Naive B cell (primary cell): ENCODE data around the gene MCTP2. TPM values are rescaled to one million over a fixed set of nuclear protein-coding genes. Genes with fewer than 3 reads are reported as not detected.
"Not testable (repeated sequence)": the region's sequence is repeated elsewhere in the genome, so short reads cannot be mapped to it uniquely, and the experiment has no call there.

Experiments used
- ATAC-seq, 2 donors: fragments of 150-1000 bp; cut with Tn5 transposase; 2 replicates each; pipeline ENCODE4 v1.10.0; 2021; ENCODE audit warnings: low read depth in 2 of 2, mild to moderate bottlenecking in 2 of 2, moderate library complexity in 2 of 2
- DNase-seq: peaks from one replicate; pipeline ENCODE4 v3.0.0; 2022
- H3K27ac Mint-ChIP-seq, 6 donors: one replicate each; pipeline ENCODE4 v1.8.0; 2020 to 2022; ENCODE audit warnings: mild to moderate bottlenecking in 6 of 6, mixed read lengths in 6 of 6, moderate library complexity in 5 of 6, inconsistent platforms in 2 of 6
- H3K27me3 Mint-ChIP-seq, 3 donors: one replicate each; pipeline ENCODE4 v1.8.0; 2021 to 2022; ENCODE audit warnings: mixed read lengths in 3 of 3, mild to moderate bottlenecking in 1 of 3
- H3K36me3 Mint-ChIP-seq, 2 donors: one replicate each; pipeline ENCODE4 v1.8.0; 2020 to 2022; ENCODE audit warnings: mixed read lengths in 2 of 2, inconsistent platforms in 1 of 2, mild to moderate bottlenecking in 1 of 2
- H3K4me1 Mint-ChIP-seq, 3 donors: one replicate each; pipeline ENCODE4 v1.8.0; 2020 to 2022; ENCODE audit warnings: mixed read lengths in 3 of 3, inconsistent platforms in 1 of 3, mild to moderate bottlenecking in 1 of 3, moderate library complexity in 1 of 3
- H3K4me3 Mint-ChIP-seq, 8 donors: one replicate each; pipeline ENCODE4 v1.8.0; 2020 to 2022; ENCODE audit warnings: mild to moderate bottlenecking in 8 of 8, mixed read lengths in 8 of 8, moderate library complexity in 8 of 8, inconsistent platforms in 2 of 8
- H3K9me3 Mint-ChIP-seq, 7 donors: one replicate each; pipeline ENCODE4 v1.8.0; 2020 to 2022; ENCODE audit warnings: mixed read lengths in 7 of 7, mild to moderate bottlenecking in 5 of 7, inconsistent platforms in 2 of 7, moderate library complexity in 1 of 7
- polyA plus RNA-seq, 6 donors: library from polyadenylated mRNA; unstranded; fragments of 300-500 nt; fragmentation: Illumina TruSeq; gene quantifications; one replicate each; pipeline ENCODE4 v1.2.3, GENCODE V29; 2021; ENCODE audit warnings: low read depth in 6 of 6

Gene MCTP2
- polyA plus RNA-seq, 6 donors from 2014 or later = 12.7 to 30.5 (median 17.5) TPM

GRCh38 chr15:94493586-94493985 lies 262.2 kb downstream of the MCTP2 start:
- Mint-ChIP-seq H3K9me3 (peaks cover 0 to 10% (median 3%) of the 10 kb centered on the region in 7 donors), H3K27me3 (peaks cover 13 to 15% (median 14%) of the 10 kb centered on the region in 3 donors)
- not testable (repeated sequence) for H3K4me3 Mint-ChIP-seq, H3K27ac Mint-ChIP-seq, H3K4me1 Mint-ChIP-seq, DNase-seq, ATAC-seq, H3K36me3 Mint-ChIP-seq

- Mint-ChIP-seq H3K27me3 (peaks cover 13 to 22% (median 14%) of the 10 kb centered on the region in 3 donors), H3K9me3 (peaks cover 2 to 13% (median 6%) of the 10 kb centered on the region in 7 donors), H3K36me3 (peaks cover 1 to 8% of the 10 kb centered on the region in 2 donors), H3K27ac (no peak overlapping the region), H3K4me3 (no peak overlapping the region), H3K4me1 (peaks cover 0 to 3% (median 0%) of the 10 kb centered on the region in 3 donors)
- ATAC-seq (no peak), DNase-seq (no peak)
These were observed 263.4 kb downstream of the MCTP2 start for GRCh38 chr15:94494732-94495131.

- ATAC-seq (no peak), DNase-seq (no peak)
- Mint-ChIP-seq H3K36me3 (peaks cover 16 to 18% of the 10 kb centered on the region in 2 donors), H3K4me3 (no peak overlapping the region), H3K27ac (no peak overlapping the region), H3K27me3 (peaks cover 8 to 57% (median 34%) of the 10 kb centered on the region in 3 donors), H3K4me1 (no peaks in the 10 kb centered on the region), H3K9me3 (peaks cover 5 to 59% (median 25%) of the 10 kb centered on the region in 7 donors)
These were observed 271.9 kb downstream of the MCTP2 start for GRCh38 chr15:94503293-94503692.

GRCh38 chr15:94509259-94509658 lies 277.9 kb downstream of the MCTP2 start:
- peaks cover 10 to 28% (median 26%) of the 10 kb centered on the region in 3 donors for H3K27me3 Mint-ChIP-seq

GRCh38 chr15:94522125-94522524 lies 290.8 kb downstream of the MCTP2 start:
- peaks cover 8 to 32% (median 8%) of the 10 kb centered on the region in 3 donors for H3K27me3 Mint-ChIP-seq
- H3K4me1 Mint-ChIP-seq = peaks cover 0 to 4% (median 0%) of the 10 kb centered on the region in 3 donors
- DNase-seq = no peak
- H3K4me3 Mint-ChIP-seq = no peak overlapping the region
- peaks cover 0 to 5% (median 0%) of the 10 kb centered on the region in 7 donors for H3K9me3 Mint-ChIP-seq
- H3K36me3 Mint-ChIP-seq = no peaks in the 10 kb centered on the region
- ATAC-seq = no peak
- no peak overlapping the region for H3K27ac Mint-ChIP-seq

More at GRCh38 chr15:94509259-94509658, 277.9 kb downstream of the MCTP2 start:
- Mint-ChIP-seq H3K9me3 (peaks cover 7 to 42% (median 16%) of the 10 kb centered on the region in 7 donors), H3K4me3 (no peak overlapping the region), H3K36me3 (peaks cover 10 to 18% of the 10 kb centered on the region in 2 donors), H3K4me1 (no peaks in the 10 kb centered on the region), H3K27ac (no peak overlapping the region)
- ATAC-seq = no peak
- no peak for DNase-seq

GRCh38 chr15:94523873-94524272 lies 292.5 kb downstream of the MCTP2 start:
- H3K36me3 Mint-ChIP-seq = no peaks in the 10 kb centered on the region
- peaks cover 0 to 42% (median 17%) of the 10 kb centered on the region in 3 donors for H3K27me3 Mint-ChIP-seq
- H3K27ac Mint-ChIP-seq = no peak overlapping the region
- peaks cover 0 to 4% (median 0%) of the 10 kb centered on the region in 3 donors for H3K4me1 Mint-ChIP-seq
- peaks cover 0 to 5% (median 0%) of the 10 kb centered on the region in 7 donors for H3K9me3 Mint-ChIP-seq
- H3K4me3 Mint-ChIP-seq = no peak overlapping the region
- DNase-seq = no peak
- ATAC-seq = no peak

GRCh38 chr15:94524565-94524964 lies 293.2 kb downstream of the MCTP2 start:
- no peak for ATAC-seq
- H3K4me3 Mint-ChIP-seq = no peak overlapping the region
- peaks cover 0 to 38% (median 14%) of the 10 kb centered on the region in 3 donors for H3K27me3 Mint-ChIP-seq
- H3K36me3 Mint-ChIP-seq = no peaks in the 10 kb centered on the region
- H3K4me1 Mint-ChIP-seq = peaks cover 0 to 4% (median 0%) of the 10 kb centered on the region in 3 donors
- no peak for DNase-seq
- peaks cover 0 to 5% (median 0%) of the 10 kb centered on the region in 7 donors for H3K9me3 Mint-ChIP-seq
- no peak overlapping the region for H3K27ac Mint-ChIP-seq

- Mint-ChIP-seq H3K4me3 (no peak overlapping the region), H3K27ac (no peak overlapping the region), H3K9me3 (peaks cover 0 to 5% (median 0%) of the 10 kb centered on the region in 7 donors), H3K36me3 (no peaks in the 10 kb centered on the region), H3K4me1 (peaks cover 0 to 4% (median 0%) of the 10 kb centered on the region in 3 donors), H3K27me3 (peaks cover under 1 to 43% (median 14%) of the 10 kb centered on the region in 3 donors)
- no peak for ATAC-seq
- no peak for DNase-seq
These were observed 294.8 kb downstream of the MCTP2 start for GRCh38 chr15:94526071-94526689.

- DNase-seq (no peak), ATAC-seq (no peak)
- Mint-ChIP-seq H3K27me3 (peaks cover 28 to 36% (median 34%) of the 10 kb centered on the region in 3 donors), H3K4me3 (no peak overlapping the region), H3K27ac (no peak overlapping the region), H3K4me1 (no peaks in the 10 kb centered on the region), H3K9me3 (peaks cover 0 to 6% (median 0%) of the 10 kb centered on the region in 7 donors), H3K36me3 (no peaks in the 10 kb centered on the region)
These were observed 300.9 kb downstream of the MCTP2 start for GRCh38 chr15:94532226-94532625.
